Naive B cell (primary cell): ENCODE measurements around the gene STK26. TPM values are rescaled to one million over a fixed set of nuclear protein-coding genes. Genes with fewer than 3 reads are reported as not detected.
"Not testable (repeated sequence)": the region's sequence is repeated elsewhere in the genome, so short reads cannot be mapped to it uniquely, and the experiment has no call there.

Source experiments
- ATAC-seq, 2 donors: fragments of 150-1000 bp; cut with Tn5 transposase; 2 replicates each; pipeline ENCODE4 v1.10.0; 2021; ENCODE audit warnings: low read depth in 2 of 2, mild to moderate bottlenecking in 2 of 2, moderate library complexity in 2 of 2
- DNase-seq: peaks from one replicate; pipeline ENCODE4 v3.0.0; 2022
- H3K27ac Mint-ChIP-seq, 6 donors: one replicate each; pipeline ENCODE4 v1.8.0; 2020 to 2022; ENCODE audit warnings: mild to moderate bottlenecking in 6 of 6, mixed read lengths in 6 of 6, moderate library complexity in 5 of 6, inconsistent platforms in 2 of 6
- H3K27me3 Mint-ChIP-seq, 3 donors: one replicate each; pipeline ENCODE4 v1.8.0; 2021 to 2022; ENCODE audit warnings: mixed read lengths in 3 of 3, mild to moderate bottlenecking in 1 of 3
- H3K36me3 Mint-ChIP-seq, 2 donors: one replicate each; pipeline ENCODE4 v1.8.0; 2020 to 2022; ENCODE audit warnings: mixed read lengths in 2 of 2, inconsistent platforms in 1 of 2, mild to moderate bottlenecking in 1 of 2
- H3K4me1 Mint-ChIP-seq, 3 donors: one replicate each; pipeline ENCODE4 v1.8.0; 2020 to 2022; ENCODE audit warnings: mixed read lengths in 3 of 3, inconsistent platforms in 1 of 3, mild to moderate bottlenecking in 1 of 3, moderate library complexity in 1 of 3
- H3K4me3 Mint-ChIP-seq, 8 donors: one replicate each; pipeline ENCODE4 v1.8.0; 2020 to 2022; ENCODE audit warnings: mild to moderate bottlenecking in 8 of 8, mixed read lengths in 8 of 8, moderate library complexity in 8 of 8, inconsistent platforms in 2 of 8
- H3K9me3 Mint-ChIP-seq, 7 donors: one replicate each; pipeline ENCODE4 v1.8.0; 2020 to 2022; ENCODE audit warnings: mixed read lengths in 7 of 7, mild to moderate bottlenecking in 5 of 7, inconsistent platforms in 2 of 7, moderate library complexity in 1 of 7
- polyA plus RNA-seq, 6 donors: library from polyadenylated mRNA; unstranded; fragments of 300-500 nt; fragmentation: Illumina TruSeq; gene quantifications; one replicate each; pipeline ENCODE4 v1.2.3, GENCODE V29; 2021; ENCODE audit warnings: low read depth in 6 of 6

The STK26 gene
- polyA plus RNA-seq, 6 donors from 2014 or later = 44.1 to 63.9 (median 54.2) TPM

GRCh38 chrX:132045456-132045855 is 22.4 kb downstream of the STK26 start:
- Mint-ChIP-seq H3K4me1 (peaks cover 0 to 12% (median 11%) of the 10 kb centered on the region in 3 donors), H3K4me3 (no peak overlapping the region), H3K36me3 (peaks cover 0 to 4% of the 10 kb centered on the region in 2 donors), H3K9me3 (no peaks in the 10 kb centered on the region), H3K27ac (no peak overlapping the region), H3K27me3 (no peaks in the 10 kb centered on the region)
- ATAC-seq (no peak), DNase-seq (no peak)

GRCh38 chrX:132046533-132046932 is 23.4 kb downstream of the STK26 start:
- no peak overlapping the region for H3K4me3 Mint-ChIP-seq
- DNase-seq (no peak), ATAC-seq (no peak)
- H3K27me3 Mint-ChIP-seq = no peaks in the 10 kb centered on the region
- H3K27ac Mint-ChIP-seq = no peak overlapping the region
- peaks cover 0 to 4% of the 10 kb centered on the region in 2 donors for H3K36me3 Mint-ChIP-seq
- peaks cover 0 to 5% (median 0%) of the 10 kb centered on the region in 7 donors for H3K9me3 Mint-ChIP-seq
- peaks cover 0 to 9% (median 5%) of the 10 kb centered on the region in 3 donors for H3K4me1 Mint-ChIP-seq

DNA sequence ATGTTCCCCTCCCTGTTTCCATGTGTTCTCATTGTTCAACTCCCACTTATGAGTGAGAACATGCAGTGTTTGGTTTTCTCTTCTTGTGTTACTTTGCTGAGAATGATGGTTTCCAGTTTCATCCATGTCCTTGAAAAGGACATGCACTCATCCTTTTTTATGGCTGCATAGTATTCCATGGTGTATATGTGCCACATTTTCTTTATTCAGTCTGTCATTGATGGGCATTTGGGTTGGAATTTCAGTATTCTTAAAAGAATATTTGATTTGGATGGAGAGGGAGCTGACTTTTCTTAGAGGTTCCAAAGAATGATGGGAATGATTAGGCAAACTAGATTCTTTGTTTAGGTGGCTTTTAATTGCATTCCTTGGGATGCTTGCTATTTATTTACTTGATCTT is 28.7 kb downstream of the STK26 start:
- H3K4me1 Mint-ChIP-seq = not testable (repeated sequence)
- H3K27ac Mint-ChIP-seq = peak overlapping the region in 1 of 6 donors; percentile 15

GRCh38 chrX:132058050-132058449 is 34.9 kb downstream of the STK26 start:
- peaks cover 0 to 8% (median 0%) of the 10 kb centered on the region in 3 donors for H3K27me3 Mint-ChIP-seq
- DNase-seq (no peak), ATAC-seq (no peak)
- no peak overlapping the region for H3K27ac Mint-ChIP-seq
- H3K4me3 Mint-ChIP-seq = no peak overlapping the region
- H3K9me3 Mint-ChIP-seq = peaks cover 0 to 2% (median 0%) of the 10 kb centered on the region in 7 donors
- H3K4me1 Mint-ChIP-seq = peaks cover 10 to 18% (median 12%) of the 10 kb centered on the region in 3 donors
- H3K36me3 Mint-ChIP-seq = no peaks in the 10 kb centered on the region

More for the DNA sequence above, 28.7 kb downstream of the STK26 start:
- not testable (repeated sequence) for DNase-seq, H3K27me3 Mint-ChIP-seq, H3K4me3 Mint-ChIP-seq, H3K36me3 Mint-ChIP-seq, H3K9me3 Mint-ChIP-seq, ATAC-seq

GRCh38 chrX:132058975-132059374 is 35.9 kb downstream of the STK26 start:
- Mint-ChIP-seq H3K27ac (no peak overlapping the region), H3K27me3 (peaks cover 0 to 8% (median 0%) of the 10 kb centered on the region in 3 donors), H3K4me3 (no peak overlapping the region), H3K36me3 (no peaks in the 10 kb centered on the region), H3K9me3 (peaks cover 0 to 2% (median 0%) of the 10 kb centered on the region in 7 donors), H3K4me1 (peaks cover 10 to 18% (median 12%) of the 10 kb centered on the region in 3 donors)
- ATAC-seq = no peak
- DNase-seq = no peak

- no peak for ATAC-seq
- Mint-ChIP-seq H3K4me1 (peaks cover 10 to 18% (median 12%) of the 10 kb centered on the region in 3 donors), H3K27ac (peak overlapping the region in 4 of 6 donors; percentile 6 to 79 (median 36)), H3K9me3 (peaks cover 0 to 2% (median 0%) of the 10 kb centered on the region in 7 donors), H3K4me3 (no peak overlapping the region), H3K36me3 (no peaks in the 10 kb centered on the region), H3K27me3 (peaks cover 0 to 8% (median 0%) of the 10 kb centered on the region in 3 donors)
- no peak for DNase-seq
These were observed 37.0 kb downstream of the STK26 start for GRCh38 chrX:132059973-132060540.

- H3K4me1 Mint-ChIP-seq = peaks cover 8 to 14% (median 8%) of the 10 kb centered on the region in 3 donors
- peak overlapping the region in 1 of 8 donors; percentile 17 for H3K4me3 Mint-ChIP-seq
- DNase-seq = no peak
- peak overlapping the region in 1 of 6 donors; percentile 24 for H3K27ac Mint-ChIP-seq
- ATAC-seq = no peak
- peaks cover 0 to 8% (median 0%) of the 10 kb centered on the region in 3 donors for H3K27me3 Mint-ChIP-seq
- H3K9me3 Mint-ChIP-seq = no peaks in the 10 kb centered on the region
- no peaks in the 10 kb centered on the region for H3K36me3 Mint-ChIP-seq
These were observed 40.2 kb downstream of the STK26 start for GRCh38 chrX:132063334-132063733.

DNA sequence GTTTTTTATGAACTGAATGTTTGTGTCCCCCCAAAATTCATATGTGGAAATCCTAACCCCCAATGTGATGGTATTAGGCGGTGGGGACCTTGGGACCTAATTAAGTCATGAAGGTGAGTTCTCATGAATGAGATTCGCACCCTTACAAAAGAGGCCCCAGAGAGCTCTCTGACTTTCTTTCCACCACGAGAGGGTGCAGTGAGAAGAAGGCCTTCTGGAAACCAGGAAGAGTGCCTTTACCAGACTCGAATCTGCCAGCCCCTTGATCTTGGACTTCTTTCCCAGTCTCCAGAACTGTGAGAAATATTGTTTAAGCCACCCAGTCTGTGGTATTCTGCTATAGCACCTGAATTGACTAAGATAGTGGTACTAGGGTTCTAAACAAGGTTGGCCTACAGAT is 40.8 kb downstream of the STK26 start:
- Mint-ChIP-seq H3K36me3 (no peaks in the 10 kb centered on the region), H3K27ac (no peak overlapping the region), H3K4me3 (no peak overlapping the region), H3K9me3 (no peaks in the 10 kb centered on the region), H3K4me1 (peaks cover 8 to 14% (median 8%) of the 10 kb centered on the region in 3 donors), H3K27me3 (peaks cover 0 to 8% (median 0%) of the 10 kb centered on the region in 3 donors)
- DNase-seq (no peak), ATAC-seq (no peak)

GRCh38 chrX:132068405-132068804 is 45.3 kb downstream of the STK26 start:
- DNase-seq = no peak
- Mint-ChIP-seq H3K27ac (peak overlapping the region in 1 of 6 donors; percentile 23), H3K4me1 (peaks cover 0 to 3% (median 0%) of the 10 kb centered on the region in 3 donors), H3K36me3 (no peaks in the 10 kb centered on the region), H3K9me3 (no peaks in the 10 kb centered on the region), H3K4me3 (no peak overlapping the region), H3K27me3 (no peaks in the 10 kb centered on the region)
- no peak for ATAC-seq

DNA sequence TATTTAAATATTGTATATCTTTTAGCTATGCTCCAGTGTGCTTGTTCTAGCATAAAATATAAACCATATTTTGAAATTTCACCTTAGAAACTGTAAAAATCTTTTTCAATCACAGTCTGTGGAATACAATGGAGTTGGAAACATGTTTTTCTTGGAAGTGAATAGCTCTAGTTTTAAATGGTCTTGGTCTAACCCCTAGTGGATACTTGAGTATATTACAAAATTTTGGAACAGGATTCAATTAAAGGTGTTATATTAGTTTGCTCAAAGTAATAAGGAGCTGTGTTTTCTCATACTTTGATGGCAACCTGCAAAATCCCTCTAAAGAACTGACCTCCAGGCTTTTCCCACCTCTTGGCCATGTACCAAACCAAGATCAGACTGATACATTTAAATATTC is 48.2 kb downstream of the STK26 start:
- no peaks in the 10 kb centered on the region for H3K27me3 Mint-ChIP-seq
- H3K4me3 Mint-ChIP-seq = no peak overlapping the region
- no peak for ATAC-seq
- H3K4me1 Mint-ChIP-seq = peaks cover 0 to 3% (median 0%) of the 10 kb centered on the region in 3 donors
- H3K9me3 Mint-ChIP-seq = no peaks in the 10 kb centered on the region
- H3K27ac Mint-ChIP-seq = no peak overlapping the region
- DNase-seq = no peak
- H3K36me3 Mint-ChIP-seq = no peaks in the 10 kb centered on the region

- H3K4me3 Mint-ChIP-seq = no peak overlapping the region
- H3K27me3 Mint-ChIP-seq = peaks cover 0 to 8% (median 0%) of the 10 kb centered on the region in 3 donors
- ATAC-seq (no peak), DNase-seq (no peak)
- H3K4me1 Mint-ChIP-seq = no peaks in the 10 kb centered on the region
- no peaks in the 10 kb centered on the region for H3K9me3 Mint-ChIP-seq
- H3K27ac Mint-ChIP-seq = peak overlapping the region in 2 of 6 donors; percentile 5 to 34
- no peaks in the 10 kb centered on the region for H3K36me3 Mint-ChIP-seq
These were observed 54.3 kb downstream of the STK26 start for GRCh38 chrX:132077414-132077813.

GRCh38 chrX:132077912-132078311 is 54.8 kb downstream of the STK26 start:
- no peaks in the 10 kb centered on the region for H3K4me1 Mint-ChIP-seq
- no peaks in the 10 kb centered on the region for H3K9me3 Mint-ChIP-seq
- H3K27me3 Mint-ChIP-seq = peaks cover 0 to 8% (median 0%) of the 10 kb centered on the region in 3 donors
- H3K36me3 Mint-ChIP-seq = no peaks in the 10 kb centered on the region
- no peak overlapping the region for H3K27ac Mint-ChIP-seq
- ATAC-seq = no peak
- H3K4me3 Mint-ChIP-seq = no peak overlapping the region
- DNase-seq = no peak

- no peak for ATAC-seq
- Mint-ChIP-seq H3K27me3 (peaks cover 0 to 19% (median 8%) of the 10 kb centered on the region in 3 donors), H3K27ac (no peak overlapping the region), H3K4me3 (no peak overlapping the region), H3K9me3 (peaks cover 0 to 2% (median 0%) of the 10 kb centered on the region in 7 donors), H3K36me3 (no peaks in the 10 kb centered on the region), H3K4me1 (no peaks in the 10 kb centered on the region)
- DNase-seq = no peak
These were observed 62.7 kb downstream of the STK26 start for GRCh38 chrX:132085786-132086185.

GRCh38 chrX:132086672-132087071 is 63.6 kb downstream of the STK26 start:
- Mint-ChIP-seq H3K27ac (no peak overlapping the region), H3K4me3 (no peak overlapping the region), H3K4me1 (no peaks in the 10 kb centered on the region), H3K27me3 (peaks cover 0 to 26% (median 8%) of the 10 kb centered on the region in 3 donors), H3K36me3 (no peaks in the 10 kb centered on the region), H3K9me3 (peaks cover 0 to 2% (median 0%) of the 10 kb centered on the region in 7 donors)
- ATAC-seq = no peak
- DNase-seq = no peak
